Mucosa of rectum (tissue), 2 donors: Measurements from ENCODE around the gene CERS6.

Experiments used
- H3K27ac ChIP-seq, 2 donors: one replicate each; pipeline ENCODE4 v1.7.0; 2013; ENCODE audit warnings: inconsistent platforms in 2 of 2, low read depth in 2 of 2, low read length in 2 of 2
- H3K27me3 ChIP-seq, 2 donors: one replicate each; pipeline ENCODE4 v1.7.0; 2013; ENCODE audit warnings: low read length in 2 of 2; ENCODE audit not compliant: control insufficient read depth in 2 of 2, insufficient read depth in 2 of 2
- H3K36me3 ChIP-seq, 2 donors: one replicate each; pipeline ENCODE4 v1.7.0; 2013; ENCODE audit warnings: low read length in 2 of 2; ENCODE audit not compliant: control insufficient read depth in 2 of 2, insufficient read depth in 2 of 2
- H3K4me1 ChIP-seq, 2 donors: one replicate each; pipeline ENCODE4 v1.7.0; 2013; ENCODE audit warnings: low read length in 2 of 2, mild to moderate bottlenecking in 1 of 2; ENCODE audit not compliant: control insufficient read depth in 2 of 2, insufficient read depth in 2 of 2
- H3K4me3 ChIP-seq, 2 donors: one replicate each; pipeline ENCODE4 v1.7.0; 2013; ENCODE audit warnings: low read length in 2 of 2
- H3K9ac ChIP-seq, 2 donors: one replicate each; pipeline ENCODE4 v1.7.0; 2013; ENCODE audit warnings: low read length in 2 of 2, low read depth in 1 of 2, mild to moderate bottlenecking in 1 of 2
- H3K9me3 ChIP-seq, 2 donors: one replicate each; pipeline ENCODE4 v1.7.0; 2013; ENCODE audit warnings: low read length in 2 of 2; ENCODE audit not compliant: control insufficient read depth in 2 of 2
- donor health status: healthy.
- donor health status: Normal muscosa, but diverticular disease.

CERS6 gene

GRCh38 chr2:168539945-168540344 lies 83.9 kb downstream of the CERS6 start:
- H3K36me3 ChIP-seq, result no peaks in the 10 kb centered on the region
- no peak overlapping the region for H3K9ac ChIP-seq
- H3K4me1 ChIP-seq, result peaks cover 2 to 13% of the 10 kb centered on the region in 2 donors
- H3K27ac ChIP-seq, result no peak overlapping the region
- H3K4me3 ChIP-seq, result no peak overlapping the region
- H3K9me3 ChIP-seq, result no peaks in the 10 kb centered on the region
- H3K27me3 ChIP-seq, result no peaks in the 10 kb centered on the region

GRCh38 chr2:168541858-168542257 lies 85.8 kb downstream of the CERS6 start:
- no peak overlapping the region for H3K9ac ChIP-seq
- peaks cover 2 to 15% of the 10 kb centered on the region in 2 donors for H3K4me1 ChIP-seq
- peak overlapping the region in 1 of 2 donors; percentile 62 for H3K27ac ChIP-seq
- no peaks in the 10 kb centered on the region for H3K36me3 ChIP-seq
- no peaks in the 10 kb centered on the region for H3K9me3 ChIP-seq
- no peak overlapping the region for H3K4me3 ChIP-seq
- H3K27me3 ChIP-seq, result no peaks in the 10 kb centered on the region

GRCh38 chr2:168543037-168543436 lies 87.0 kb downstream of the CERS6 start:
- peak overlapping the region in 1 of 2 donors; percentile 32 for H3K9ac ChIP-seq
- peak overlapping the region; percentile 54 to 62 for H3K27ac ChIP-seq
- no peaks in the 10 kb centered on the region for H3K27me3 ChIP-seq
- peaks cover 0 to 5% of the 10 kb centered on the region in 2 donors for H3K36me3 ChIP-seq
- no peaks in the 10 kb centered on the region for H3K9me3 ChIP-seq
- peaks cover 2 to 15% of the 10 kb centered on the region in 2 donors for H3K4me1 ChIP-seq
- no peak overlapping the region for H3K4me3 ChIP-seq

GRCh38 chr2:168543935-168544334 lies 87.9 kb downstream of the CERS6 start:
- no peaks in the 10 kb centered on the region for H3K9me3 ChIP-seq
- peaks cover 2 to 15% of the 10 kb centered on the region in 2 donors for H3K4me1 ChIP-seq
- no peak overlapping the region for H3K9ac ChIP-seq
- H3K27ac ChIP-seq, result no peak overlapping the region
- peaks cover 0 to 5% of the 10 kb centered on the region in 2 donors for H3K36me3 ChIP-seq
- H3K27me3 ChIP-seq, result no peaks in the 10 kb centered on the region
- no peak overlapping the region for H3K4me3 ChIP-seq

- Histone ChIP-seq H3K4me3 (no peak overlapping the region), H3K36me3 (peaks cover 0 to 5% of the 10 kb centered on the region in 2 donors), H3K27ac (no peak overlapping the region), H3K9ac (no peak overlapping the region), H3K4me1 (peaks cover 2 to 15% of the 10 kb centered on the region in 2 donors), H3K9me3 (no peaks in the 10 kb centered on the region), H3K27me3 (no peaks in the 10 kb centered on the region)
Observed at GRCh38 chr2:168545439-168546082, 89.5 kb downstream of the CERS6 start.

GRCh38 chr2:168550670-168551069 lies 94.6 kb downstream of the CERS6 start:
- no peak overlapping the region for H3K4me3 ChIP-seq
- no peaks in the 10 kb centered on the region for H3K4me1 ChIP-seq
- no peak overlapping the region for H3K27ac ChIP-seq
- H3K9ac ChIP-seq, result no peak overlapping the region
- no peaks in the 10 kb centered on the region for H3K27me3 ChIP-seq
- H3K36me3 ChIP-seq, result peaks cover 0 to 5% of the 10 kb centered on the region in 2 donors
- H3K9me3 ChIP-seq, result no peaks in the 10 kb centered on the region

- H3K4me1 ChIP-seq, result no peaks in the 10 kb centered on the region
- no peak overlapping the region for H3K4me3 ChIP-seq
- H3K27me3 ChIP-seq, result no peaks in the 10 kb centered on the region
- no peak overlapping the region for H3K27ac ChIP-seq
- H3K36me3 ChIP-seq, result peaks cover 0 to 5% of the 10 kb centered on the region in 2 donors
- H3K9me3 ChIP-seq, result no peaks in the 10 kb centered on the region
- H3K9ac ChIP-seq, result no peak overlapping the region
Observed at GRCh38 chr2:168552450-168552856, 96.4 kb downstream of the CERS6 start.

GRCh38 chr2:168555283-168555682 lies 99.2 kb downstream of the CERS6 start:
- H3K9me3 ChIP-seq, result no peaks in the 10 kb centered on the region
- H3K27me3 ChIP-seq, result no peaks in the 10 kb centered on the region
- H3K9ac ChIP-seq, result no peak overlapping the region
- H3K4me3 ChIP-seq, result no peak overlapping the region
- no peaks in the 10 kb centered on the region for H3K36me3 ChIP-seq
- no peak overlapping the region for H3K27ac ChIP-seq
- no peaks in the 10 kb centered on the region for H3K4me1 ChIP-seq

- Histone ChIP-seq H3K27me3 (no peaks in the 10 kb centered on the region), H3K9me3 (no peaks in the 10 kb centered on the region), H3K4me3 (no peak overlapping the region), H3K27ac (no peak overlapping the region), H3K4me1 (no peaks in the 10 kb centered on the region), H3K36me3 (peaks cover 4 to 5% of the 10 kb centered on the region in 2 donors), H3K9ac (no peak overlapping the region)
Observed at GRCh38 chr2:168559187-168559586, 103.1 kb downstream of the CERS6 start.

GRCh38 chr2:168560817-168561499 lies 104.9 kb downstream of the CERS6 start:
- no peaks in the 10 kb centered on the region for H3K27me3 ChIP-seq
- no peak overlapping the region for H3K27ac ChIP-seq
- H3K9ac ChIP-seq, result no peak overlapping the region
- H3K36me3 ChIP-seq, result peaks cover 4 to 5% of the 10 kb centered on the region in 2 donors
- no peak overlapping the region for H3K4me3 ChIP-seq
- H3K9me3 ChIP-seq, result no peaks in the 10 kb centered on the region
- no peaks in the 10 kb centered on the region for H3K4me1 ChIP-seq
